Breast epithelium (tissue), 4 donors: ENCODE results near the gene ARL5C. TPM values are rescaled to one million over a fixed set of nuclear protein-coding genes. Genes with fewer than 3 reads are reported as not detected.
"Not testable (repeated sequence)": the region's sequence is repeated elsewhere in the genome, so short reads cannot be mapped to it uniquely, and the experiment has no call there.

Experiments used
- DNase-seq, 2 donors: peaks; one replicate each; pipeline ENCODE4 v3.0.0-alpha.2; 2019; ENCODE audit warnings: low spot score in 2 of 2
- H3K27ac ChIP-seq, 2 donors: fragments of 200-600 bp; sonication (generic) in 1 of 2; one replicate each; pipeline ENCODE4 v1.5.1; 2016 to 2019; ENCODE audit warnings: mild to moderate bottlenecking in 1 of 2
- H3K27me3 ChIP-seq, 2 donors: fragments of 200-600 bp; sonication (generic) in 1 of 2; one replicate each; pipeline versions ENCODE4 v1.5.1 to v1.6.0; 2017 to 2019; ENCODE audit warnings: control low read depth in 1 of 2, mild to moderate bottlenecking in 1 of 2
- H3K36me3 ChIP-seq: fragments of 200-600 bp; one replicate; pipeline ENCODE4 v1.5.1; 2019
- H3K4me1 ChIP-seq, 2 donors: fragments of 200-600 bp; sonication (generic); one replicate each; pipeline ENCODE4 v1.5.1; 2016 to 2019; ENCODE audit warnings: control low read depth in 1 of 2
- H3K4me3 ChIP-seq, 3 donors: fragments of 200-600 bp; sonication (generic); 1 replicate in 2 of 3; 2 replicates in 1 of 3; pipeline ENCODE4 v1.5.1; 2016 to 2019; ENCODE audit warnings: mild to moderate bottlenecking in 3 of 3, moderate library complexity in 2 of 3
- H3K9me3 ChIP-seq, 2 donors: fragments of 200-600 bp; sonication (generic) in 1 of 2; one replicate each; pipeline ENCODE4 v1.5.1; 2016 to 2019; ENCODE audit warnings: control low read depth in 1 of 2
- CTCF ChIP-seq, 3 donors: fragments of 450-650 bp; IDR thresholded peaks; one replicate each; pipeline ENCODE4 v1.5.1; 2016 to 2017; ENCODE audit warnings: antibody characterized with exemption in 3 of 3, mild to moderate bottlenecking in 3 of 3, moderate library complexity in 3 of 3
- POLR2A ChIP-seq: fragments of 450-650 bp; IDR thresholded peaks from one replicate; pipeline ENCODE4 v1.6.1; 2016; ENCODE audit warnings: antibody characterized with exemption, mild to moderate bottlenecking, moderate library complexity
- POLR2AphosphoS5 ChIP-seq, 3 donors: sonication (generic); formaldehyde crosslinking; IDR thresholded peaks; one replicate each; pipeline ENCODE4 v1.6.1; 2017; ENCODE audit warnings: antibody characterized with exemption in 3 of 3
- intact Hi-C: fragments of 100-400 bp; cut with DNase I; formaldehyde crosslinking; loops from one replicate; pipeline ENCODE4 v1.15.1; 2023; ENCODE audit warnings: low total_unique reads
- total RNA-seq, 3 donors: library from RNA; depleted of rRNA; stranded (reverse); fragments of >200 nt; gene quantifications; one replicate each; pipeline ENCODE4 v1.1.0, GENCODE V29; 2016

ARL5C gene
- total RNA-seq, 3 donors from 2014 or later: not detected

DNA sequence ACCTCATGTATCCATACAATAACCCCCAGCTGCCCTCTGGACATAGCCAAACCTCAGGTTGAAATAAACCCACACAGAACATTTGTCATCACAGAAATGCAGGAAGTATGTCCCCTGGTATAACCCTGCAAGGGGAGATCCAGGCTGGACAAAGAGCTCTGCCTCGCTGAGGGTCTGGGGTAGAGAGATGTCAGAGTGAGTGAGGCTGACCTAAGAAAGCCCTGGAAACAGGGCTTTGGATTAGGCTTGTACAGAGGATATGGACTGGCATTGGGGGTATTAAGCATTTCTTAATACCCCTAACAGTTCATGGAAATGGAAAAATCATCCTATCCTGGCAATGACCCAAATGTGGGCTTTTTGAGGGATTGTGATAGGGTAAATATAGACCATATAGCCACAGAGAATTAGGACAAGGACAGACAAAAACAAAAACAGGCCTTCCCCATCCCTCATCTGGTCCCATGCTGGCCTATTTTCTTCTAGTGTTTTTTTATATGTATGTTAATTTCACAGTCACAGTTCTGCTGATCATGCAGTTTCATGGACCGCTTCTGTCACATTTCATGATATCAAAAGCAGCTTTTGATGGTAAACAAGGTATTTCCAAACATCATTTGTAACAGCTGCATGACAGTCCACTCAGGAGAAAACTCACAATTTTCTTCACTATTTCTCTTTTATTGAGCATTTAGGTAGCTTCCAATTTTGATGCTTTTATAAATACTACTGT lies 40.7 kb downstream of the ARL5C start:
- DNase-seq: no peak
- Histone ChIP-seq H3K4me1 (no peaks in the 10 kb centered on the region), H3K36me3 (no peaks in the 10 kb centered on the region), H3K27ac (no peak overlapping the region), H3K4me3 (no peak overlapping the region), H3K27me3 (no peaks in the 10 kb centered on the region), H3K9me3 (no peaks in the 10 kb centered on the region)
- TF ChIP-seq POLR2A (no peak), POLR2AphosphoS5 (IDR thresholded peaks at IDR 0.05) (no peak), CTCF (IDR thresholded peaks at IDR 0.05) (no peak)
- intact Hi-C loops: no loop called here

DNA sequence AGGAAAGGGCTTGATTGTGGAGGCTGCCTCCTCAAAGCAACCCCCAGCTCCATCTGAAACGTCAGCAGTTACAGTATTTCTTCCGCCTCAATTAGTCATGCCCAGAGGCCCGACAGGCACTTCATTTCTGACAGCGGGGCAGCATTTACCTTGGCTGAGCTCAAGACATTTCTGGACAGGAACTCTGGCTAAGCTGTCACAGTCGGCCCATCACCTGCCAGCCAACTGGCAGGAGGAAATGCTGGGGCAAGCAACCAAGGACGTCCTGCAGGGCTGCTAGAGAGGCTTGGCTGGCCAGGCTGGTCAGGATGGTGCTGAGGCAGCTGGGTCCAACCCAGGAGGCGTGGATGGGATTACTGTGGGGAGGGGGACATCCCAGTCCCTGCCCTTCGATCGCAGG lies 42.3 kb downstream of the ARL5C start:
- Histone ChIP-seq H3K27ac (peak overlapping the region; percentile 4 to 30), H3K36me3 (no peaks in the 10 kb centered on the region), H3K9me3 (no peaks in the 10 kb centered on the region), H3K27me3 (no peaks in the 10 kb centered on the region), H3K4me3 (no peak overlapping the region), H3K4me1 (no peaks in the 10 kb centered on the region)
- no peak for TF ChIP-seq POLR2A
- TF ChIP-seq CTCF (IDR thresholded peaks at IDR 0.05): no peak
- TF ChIP-seq POLR2AphosphoS5 (IDR thresholded peaks at IDR 0.05): no peak
- intact Hi-C loops: no loop called here
- peak in 1 of 2 donors; percentile 37 for DNase-seq

- TF ChIP-seq CTCF (IDR thresholded peaks at IDR 0.05) (no peak), POLR2AphosphoS5 (IDR thresholded peaks at IDR 0.05) (no peak), POLR2A (no peak)
These were observed 43.0 kb downstream of the ARL5C start for GRCh38 chr17:39122991-39123390.

DNA sequence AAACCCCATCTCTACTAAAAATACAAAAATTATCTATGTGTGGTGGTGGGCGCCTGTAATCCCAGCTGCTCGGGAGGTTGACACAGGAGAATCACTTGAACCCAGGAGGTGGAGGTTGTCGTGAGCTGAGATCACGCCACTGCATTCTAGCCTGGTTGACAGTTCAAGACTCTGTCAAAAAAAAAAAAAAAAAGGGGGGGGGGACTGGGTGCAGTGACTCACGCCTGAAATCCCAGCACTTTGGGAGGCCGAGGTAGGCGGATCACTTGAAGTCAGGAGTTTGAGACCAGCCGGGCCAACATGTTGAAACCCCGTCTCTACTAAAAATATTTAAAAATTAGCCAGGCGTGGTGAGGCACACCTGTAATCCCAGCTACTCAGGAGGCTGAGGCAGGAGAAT lies 44.0 kb downstream of the ARL5C start:
- H3K36me3 ChIP-seq, DNase-seq, H3K4me1 ChIP-seq, H3K27me3 ChIP-seq, intact Hi-C loops, H3K27ac ChIP-seq, H3K4me3 ChIP-seq, H3K9me3 ChIP-seq: not testable (repeated sequence)

More at GRCh38 chr17:39122991-39123390, 43.0 kb downstream of the ARL5C start:
- DNase-seq: no peak
- Histone ChIP-seq H3K9me3 (no peaks in the 10 kb centered on the region), H3K4me3 (no peak overlapping the region), H3K27ac (no peak overlapping the region), H3K4me1 (no peaks in the 10 kb centered on the region), H3K27me3 (no peaks in the 10 kb centered on the region), H3K36me3 (no peaks in the 10 kb centered on the region)
- intact Hi-C loops: no loop called here

DNA sequence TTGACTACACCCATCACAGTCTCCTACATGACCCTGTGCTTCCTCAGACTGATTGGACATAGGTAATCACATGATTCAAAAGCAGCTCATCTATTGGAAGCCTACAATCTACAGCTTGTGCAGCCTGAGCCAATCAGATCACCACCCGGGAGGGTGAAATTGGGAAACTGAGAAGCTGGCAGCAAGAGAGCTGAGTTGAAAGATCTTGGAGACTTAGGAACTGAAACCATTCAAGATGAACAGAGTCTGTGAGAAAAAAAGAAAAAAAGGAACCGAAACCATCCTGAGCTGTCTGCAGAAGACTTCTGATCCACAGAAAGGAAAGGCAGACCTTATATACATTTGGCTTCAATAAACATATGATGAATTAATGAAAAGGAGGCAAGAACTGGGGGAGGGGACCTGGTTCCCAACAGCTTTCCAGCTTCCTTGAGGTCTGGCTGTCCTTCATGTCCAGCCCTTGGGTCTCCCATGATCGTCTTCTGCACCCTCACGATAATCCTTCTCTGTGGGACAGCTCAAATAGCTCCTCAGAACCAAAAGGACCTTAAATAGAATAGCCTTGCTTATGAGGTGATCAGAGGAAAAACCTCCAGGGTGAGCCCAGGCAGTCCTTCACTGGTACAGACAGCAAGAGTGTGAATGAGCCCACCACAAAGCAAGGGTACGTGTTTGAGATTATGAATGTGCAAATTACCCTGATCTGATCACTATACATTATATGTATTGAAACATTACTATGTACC lies 47.1 kb downstream of the ARL5C start:
- Histone ChIP-seq H3K27me3 (no peaks in the 10 kb centered on the region), H3K36me3 (no peaks in the 10 kb centered on the region), H3K4me3 (no peak overlapping the region), H3K4me1 (no peaks in the 10 kb centered on the region), H3K27ac (no peak overlapping the region), H3K9me3 (no peaks in the 10 kb centered on the region)
- TF ChIP-seq CTCF (IDR thresholded peaks at IDR 0.05) (no peak), POLR2AphosphoS5 (IDR thresholded peaks at IDR 0.05) (no peak), POLR2A (no peak)
- DNase-seq: no peak
- intact Hi-C loops: no loop called here
